Mesenchymal stem cell (in vitro differentiated cells and primary cell): ENCODE measurements around the gene RPL28.

ENCODE experiments used
- DNase-seq: peaks from one replicate; pipeline ENCODE4 v3.0.0-alpha.2; 2013
- H2AFZ ChIP-seq: one replicate; pipeline ENCODE4 v1.6.1; 2013; ENCODE audit warnings: low read depth, mild to moderate bottlenecking, control low read depth, inconsistent platforms, low read length, moderate library complexity
- H2AK5ac ChIP-seq: 2 replicates; pipeline ENCODE4 v1.6.1; 2013; ENCODE audit warnings: low read length, moderate library complexity, mild to moderate bottlenecking, inconsistent platforms; ENCODE audit not compliant: severe bottlenecking
- H2BK120ac ChIP-seq: one replicate; pipeline ENCODE4 v1.6.1; 2013; ENCODE audit warnings: low read depth, mild to moderate bottlenecking, inconsistent platforms, low read length, moderate library complexity
- H2BK12ac ChIP-seq, 2 experiments: one replicate each; pipeline ENCODE4 v1.6.1; 2013; ENCODE audit warnings: inconsistent platforms in 2 of 2, low read length in 2 of 2, mild to moderate bottlenecking in 2 of 2, moderate library complexity in 2 of 2, control low read depth in 1 of 2
- H2BK15ac ChIP-seq: one replicate; pipeline ENCODE4 v1.6.1; 2013; ENCODE audit warnings: mild to moderate bottlenecking, low read depth, inconsistent platforms; ENCODE audit not compliant: poor library complexity, severe bottlenecking
- H2BK5ac ChIP-seq: 2 replicates; pipeline ENCODE4 v1.6.1; 2013; ENCODE audit warnings: low read depth, mild to moderate bottlenecking, low read length, control low read depth, inconsistent platforms; ENCODE audit not compliant: poor library complexity, severe bottlenecking
- H3K14ac ChIP-seq, 2 experiments: one replicate each; pipeline ENCODE4 v1.6.1; 2013; ENCODE audit warnings: inconsistent platforms in 2 of 2, low read length in 2 of 2, control low read depth in 1 of 2, mild to moderate bottlenecking in 1 of 2, moderate library complexity in 1 of 2
- H3K18ac ChIP-seq, 2 experiments: one replicate each; pipeline ENCODE4 v1.6.1; 2013; ENCODE audit warnings: inconsistent platforms in 2 of 2, low read length in 2 of 2, control low read depth in 1 of 2, low read depth in 1 of 2, mild to moderate bottlenecking in 1 of 2
- H3K23ac ChIP-seq, 2 experiments: one replicate each; pipeline ENCODE4 v1.6.1; 2013; ENCODE audit warnings: inconsistent platforms in 2 of 2, low read length in 2 of 2, mild to moderate bottlenecking in 2 of 2, moderate library complexity in 2 of 2, control low read depth in 1 of 2
- H3K27ac ChIP-seq: 2 replicates; pipeline ENCODE4 v1.5.1; 2013; ENCODE audit warnings: mild to moderate bottlenecking, moderate library complexity, low read length, control low read depth, inconsistent platforms; ENCODE audit not compliant: poor library complexity, severe bottlenecking
- H3K27me3 ChIP-seq, 2 experiments: 2 replicates each; pipeline versions ENCODE4 v1.6.1 to v1.7.0; 2013; ENCODE audit warnings: low read length in 2 of 2, mild to moderate bottlenecking in 2 of 2, moderate library complexity in 2 of 2, control low read depth in 1 of 2, inconsistent platforms in 1 of 2; ENCODE audit not compliant: control insufficient read depth in 1 of 2, insufficient read depth in 1 of 2
- H3K36me3 ChIP-seq, 2 experiments: 2 replicates each; pipeline versions ENCODE4 v1.6.1 to v1.7.0; 2013; ENCODE audit warnings: low read length in 2 of 2, control low read depth in 1 of 2, inconsistent platforms in 1 of 2, low read depth in 1 of 2, mild to moderate bottlenecking in 1 of 2; ENCODE audit not compliant: insufficient read depth in 2 of 2, control insufficient read depth in 1 of 2
- H3K4ac ChIP-seq, 2 experiments: one replicate each; pipeline ENCODE4 v1.6.1; 2013; ENCODE audit warnings: inconsistent platforms in 2 of 2, low read length in 2 of 2, mild to moderate bottlenecking in 2 of 2, moderate library complexity in 2 of 2, control low read depth in 1 of 2, low read depth in 1 of 2
- H3K4me1 ChIP-seq: 2 replicates; pipeline ENCODE4 v1.6.1; 2013; ENCODE audit warnings: low read depth, low read length, control low read depth; ENCODE audit not compliant: control insufficient read depth, insufficient read depth
- H3K4me2 ChIP-seq: 2 replicates; pipeline ENCODE4 v1.6.1; 2013; ENCODE audit warnings: low read length, mild to moderate bottlenecking, inconsistent platforms; ENCODE audit not compliant: poor library complexity, severe bottlenecking
- H3K4me3 ChIP-seq, 2 experiments: 2 replicates each; pipeline versions ENCODE4 v1.5.1 to v1.7.0; 2013; ENCODE audit warnings: low read length in 2 of 2, mild to moderate bottlenecking in 2 of 2, control low read depth in 1 of 2, low read depth in 1 of 2; ENCODE audit not compliant: insufficient read depth in 1 of 2
- H3K79me1 ChIP-seq: replicated peaks from 2 replicates; pipeline ENCODE4 v1.6.1; 2013; ENCODE audit warnings: mild to moderate bottlenecking, control low read depth, low read length, inconsistent platforms; ENCODE audit not compliant: poor library complexity, severe bottlenecking
- H3K9ac ChIP-seq: 2 replicates; pipeline ENCODE4 v1.7.0; 2013; ENCODE audit warnings: mild to moderate bottlenecking, low read length, moderate library complexity
- H3K9me3 ChIP-seq: 2 replicates; pipeline ENCODE4 v1.7.0; 2013; ENCODE audit warnings: mild to moderate bottlenecking, low read length; ENCODE audit not compliant: control insufficient read depth
- H4K8ac ChIP-seq: one replicate; pipeline ENCODE4 v1.6.1; 2013; ENCODE audit warnings: inconsistent platforms, mild to moderate bottlenecking, low read length, moderate library complexity
- H4K91ac ChIP-seq: one replicate; pipeline ENCODE4 v1.6.1; 2013; ENCODE audit warnings: mild to moderate bottlenecking, low read length, inconsistent platforms
- WGBS: methylation state at CpG from one replicate; pipeline ENCODE4 v1.1.7; 2013; ENCODE audit warnings: mixed read lengths; 5-methylcytosine and 5-hydroxymethylcytosine counted together

Gene RPL28

DNA sequence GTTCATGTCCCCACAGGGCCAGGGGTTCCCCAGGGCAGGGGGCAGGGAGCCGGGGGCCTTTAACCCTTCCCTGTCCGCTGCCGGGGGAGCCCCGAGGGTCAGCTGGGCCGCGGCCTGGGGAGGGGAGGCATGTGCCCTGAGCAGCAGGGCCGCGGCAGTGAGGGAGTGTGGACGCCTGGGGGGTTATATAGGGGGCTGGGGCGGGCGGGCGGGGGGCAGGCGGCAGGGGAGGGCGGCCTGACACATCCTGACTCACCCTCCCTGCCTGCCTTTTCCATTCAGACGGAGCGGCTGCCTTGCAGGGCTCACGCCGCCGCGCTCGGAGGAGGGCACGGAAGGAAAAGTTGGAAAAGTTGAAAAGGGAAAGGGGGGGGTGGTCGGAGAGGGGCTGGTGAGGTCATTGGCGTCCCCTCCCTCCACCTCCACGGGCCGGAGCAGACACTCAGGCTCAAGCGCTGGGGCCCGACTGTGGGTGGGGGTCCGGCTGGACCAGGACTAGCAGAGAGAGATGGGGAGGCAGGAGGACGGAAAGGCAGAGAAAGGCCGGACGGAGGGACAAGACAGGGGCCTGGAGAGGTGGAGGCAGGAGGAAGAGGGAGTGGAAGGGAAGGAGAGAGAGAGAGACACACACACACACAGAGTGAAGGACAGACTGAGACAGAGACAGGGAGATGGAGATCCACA is 15.3 kb upstream of the RPL28 start, which contains the start of gene IL11:
TSS of gene IL11 (minus strand) at position 159 of the 684 bp plus-strand sequence. CDS start at position 6, 153 bp downstream.
- peak within 1 kb of the TSS; percentile 78 to 84 for H3K4me3 ChIP-seq
- H2AFZ ChIP-seq = peak within 1 kb of the TSS; percentile 84
- H3K4me1 ChIP-seq = peaks cover 59% of the 10 kb centered on the region
- H3K9me3 ChIP-seq = no peaks in the 10 kb centered on the region
- WGBS = 5% methylated on average over 19 of the region's 32 CpGs
- peaks cover 0 to 30% of the 10 kb centered on the region in 2 experiments for H3K36me3 ChIP-seq
- peak within 1 kb of the TSS in 1 of 2 experiments; percentile 68 for H3K14ac ChIP-seq
- peak within 1 kb of the TSS; percentile 46 to 57 for H3K4ac ChIP-seq
- H3K18ac ChIP-seq = peak within 1 kb of the TSS; percentile 45 to 85
- H2BK15ac ChIP-seq = peak within 1 kb of the TSS; percentile 90
- H4K8ac ChIP-seq = peak within 1 kb of the TSS; percentile 45
- H2BK12ac ChIP-seq = peak within 1 kb of the TSS in 1 of 2 experiments; percentile 90
- H3K9ac ChIP-seq = peak within 1 kb of the TSS; percentile 74
- H4K91ac ChIP-seq = no peak within 1 kb of the TSS
- H3K27ac ChIP-seq = peak within 1 kb of the TSS; percentile 94
- H3K79me1 ChIP-seq = peaks cover 6% of the 10 kb centered on the region
- H3K27me3 ChIP-seq = peaks cover 0 to 9% of the 10 kb centered on the region in 2 experiments
- peak; percentile 84 for DNase-seq
- peak within 1 kb of the TSS; percentile 27 for H2BK120ac ChIP-seq
- peak within 1 kb of the TSS in 1 of 2 experiments; percentile 47 for H3K23ac ChIP-seq
- H2BK5ac ChIP-seq = peak within 1 kb of the TSS; percentile 92
- H3K4me2 ChIP-seq = peak within 1 kb of the TSS; percentile 83
- peak within 1 kb of the TSS; percentile 58 for H2AK5ac ChIP-seq

DNA sequence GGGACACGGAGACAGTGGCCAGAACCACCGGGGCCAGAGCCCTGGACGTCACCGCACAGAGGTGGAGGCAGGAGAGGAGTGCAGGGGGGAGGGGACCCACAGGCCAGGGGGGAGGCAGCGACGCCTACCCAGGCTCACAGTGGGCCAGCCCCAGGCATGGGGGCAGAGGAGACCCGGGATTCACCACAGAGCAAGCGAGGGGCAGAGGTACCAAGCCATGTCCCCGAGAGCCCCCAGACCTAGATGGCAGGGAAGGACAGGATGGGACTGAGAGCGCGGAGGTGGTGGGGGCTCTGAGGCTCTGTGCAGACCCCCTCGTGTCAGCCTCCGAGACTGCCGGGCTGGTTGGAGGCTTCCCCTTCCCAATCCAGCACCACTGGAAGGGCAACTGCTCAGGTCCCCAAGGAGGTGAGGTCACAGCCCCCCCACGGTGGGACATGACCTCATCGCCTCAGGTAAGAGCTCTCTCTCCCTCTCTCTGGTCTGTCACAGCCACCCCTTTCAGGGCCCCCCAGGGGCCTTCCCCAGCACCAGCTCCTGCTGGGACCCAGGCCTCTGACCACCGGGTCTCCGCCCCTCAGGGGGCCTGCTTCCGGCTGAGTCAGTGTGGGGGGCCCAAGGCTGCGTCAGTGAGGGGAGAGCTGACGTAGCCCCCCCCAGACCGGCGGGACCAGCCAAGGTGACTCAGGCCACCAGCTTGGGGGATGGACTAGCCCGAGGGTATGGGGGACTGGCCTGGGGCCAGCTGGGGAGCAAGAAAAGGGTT is 13.2 kb upstream of the RPL28 start:
- no peak overlapping the region for H3K9ac ChIP-seq
- peak overlapping the region; percentile 16 for H2AK5ac ChIP-seq
- peak overlapping the region in 1 of 2 experiments; percentile 34 for H3K18ac ChIP-seq
- H3K4ac ChIP-seq = peak overlapping the region in 1 of 2 experiments; percentile 43
- peak overlapping the region in 1 of 2 experiments; percentile 48 for H3K14ac ChIP-seq
- H4K91ac ChIP-seq = peak overlapping the region; percentile 19
- peaks cover 68% of the 10 kb centered on the region for H3K4me1 ChIP-seq
- no peak overlapping the region for H3K4me3 ChIP-seq
- H3K36me3 ChIP-seq = peaks cover 0 to 12% of the 10 kb centered on the region in 2 experiments
- peak overlapping the region in 1 of 2 experiments; percentile 79 for H2BK12ac ChIP-seq
- H2BK15ac ChIP-seq = peak overlapping the region; percentile 92
- peaks cover 0 to 16% of the 10 kb centered on the region in 2 experiments for H3K27me3 ChIP-seq
- peak; percentile 79 for DNase-seq
- WGBS = 47% methylated on average over 19 of the region's 24 CpGs
- no peak overlapping the region for H2BK120ac ChIP-seq
- H3K23ac ChIP-seq = no peak overlapping the region
- H4K8ac ChIP-seq = peak overlapping the region; percentile 54
- peaks cover 3% of the 10 kb centered on the region for H3K79me1 ChIP-seq
- peak overlapping the region; percentile 92 for H2BK5ac ChIP-seq
- H2AFZ ChIP-seq = no peak overlapping the region
- H3K4me2 ChIP-seq = no peak overlapping the region
- H3K27ac ChIP-seq = peak overlapping the region; percentile 93
- no peaks in the 10 kb centered on the region for H3K9me3 ChIP-seq

DNA sequence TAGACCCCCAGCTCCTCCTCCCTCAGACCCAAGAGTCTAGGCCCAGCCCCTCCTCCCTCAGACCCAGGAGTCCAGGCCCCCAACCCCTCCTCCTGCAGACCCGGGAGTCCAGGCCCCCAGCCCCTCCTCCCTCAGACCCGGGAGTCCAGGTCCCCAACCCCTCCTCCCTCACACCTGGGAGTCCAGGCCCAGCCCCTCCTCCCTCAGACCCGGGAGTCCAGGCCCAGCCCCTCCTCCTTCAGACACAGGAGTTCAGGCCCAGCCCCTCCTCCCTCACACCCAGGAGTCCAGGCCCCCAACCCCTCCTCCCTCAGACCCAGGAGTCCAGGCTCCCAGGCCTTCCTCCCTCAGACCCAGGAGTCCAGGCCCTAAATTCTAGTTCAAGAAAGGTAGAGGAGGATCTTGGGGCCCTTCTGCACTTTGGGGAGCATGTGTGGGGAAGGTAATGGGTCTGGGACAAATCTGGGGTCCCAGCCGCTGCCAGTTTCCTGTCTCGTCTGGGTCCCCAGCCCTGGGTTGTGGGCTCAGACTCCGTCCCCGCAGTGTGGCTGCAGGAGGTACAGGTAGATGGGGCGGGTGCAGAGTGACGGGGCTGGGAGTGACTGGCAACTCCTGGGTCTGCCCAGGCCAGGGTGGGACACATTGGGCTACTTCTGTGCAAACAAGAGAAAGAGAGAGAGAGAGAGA is 12.3 kb upstream of the RPL28 start:
- no peaks in the 10 kb centered on the region for H3K9me3 ChIP-seq
- H4K91ac ChIP-seq = peak overlapping the region; percentile 1
- peak overlapping the region; percentile 72 to 85 for H3K18ac ChIP-seq
- no peak overlapping the region for H3K14ac ChIP-seq
- H2BK120ac ChIP-seq = peak overlapping the region; percentile 69
- DNase-seq = no peak
- H3K4ac ChIP-seq = peak overlapping the region; percentile 28 to 63
- peaks cover 0 to 2% of the 10 kb centered on the region in 2 experiments for H3K36me3 ChIP-seq
- H2BK15ac ChIP-seq = no peak overlapping the region
- H2AK5ac ChIP-seq = peak overlapping the region; percentile 87
- no peak overlapping the region for H3K4me3 ChIP-seq
- peak overlapping the region; percentile 92 for H2BK5ac ChIP-seq
- WGBS = 60% methylated on average over 8 of the region's 9 CpGs
- H3K27ac ChIP-seq = peak overlapping the region; percentile 93
- H3K27me3 ChIP-seq = peaks cover 0 to 22% of the 10 kb centered on the region in 2 experiments
- no peak overlapping the region for H2AFZ ChIP-seq
- no peaks in the 10 kb centered on the region for H3K79me1 ChIP-seq
- no peak overlapping the region for H3K4me2 ChIP-seq
- H3K9ac ChIP-seq = no peak overlapping the region
- peak overlapping the region; percentile 78 for H4K8ac ChIP-seq
- H2BK12ac ChIP-seq = peak overlapping the region in 1 of 2 experiments; percentile 85
- no peak overlapping the region for H3K23ac ChIP-seq
- H3K4me1 ChIP-seq = peaks cover 65% of the 10 kb centered on the region
